B cell (primary cell): ENCODE measurements around the gene MPIG6B. TPM values are rescaled to one million over a fixed set of nuclear protein-coding genes. Genes with fewer than 3 reads are reported as not detected.

ENCODE experiments used
- ATAC-seq: fragments of 200-7000 bp; cut with Tn5 transposase; one replicate; pipeline ENCODE4 v1.10.0; 2021; ENCODE audit warnings: low read depth, mild to moderate bottlenecking, moderate number of reproducible peaks, moderate library complexity
- CTCF ChIA-PET: fragments of 350-600 bp; sonication (Branson Sonifier 250); formaldehyde crosslinking; loops from one replicate; lab custom pipeline; 2021; ENCODE audit warnings: antibody characterized with exemption, inconsistent platforms; lab: Charles Lee
- POLR2A ChIA-PET: fragments of 350-600 bp; sonication (Branson Sonifier 250); formaldehyde crosslinking; loops from one replicate; lab custom pipeline; 2021; ENCODE audit warnings: antibody characterized with exemption; lab: Charles Lee
- DNase-seq: peaks from one replicate; pipeline ENCODE4 v3.0.0; 2013
- H2AFZ ChIP-seq: 2 replicates; pipeline ENCODE4 v1.6.1; 2012; ENCODE audit warnings: mild to moderate bottlenecking, low read depth, low read length; ENCODE audit not compliant: insufficient read depth, poor library complexity, severe bottlenecking
- H3K27ac ChIP-seq, 2 donors: 1 replicate in 1 of 2; 2 replicates in 1 of 2; pipeline ENCODE4 v1.5.1; 2012 to 2013; ENCODE audit warnings: low read length in 2 of 2, mild to moderate bottlenecking in 2 of 2, moderate library complexity in 1 of 2
- H3K27me3 ChIP-seq, 4 experiments: fragments of 200-600 bp in 1 of 4; sonication (generic) in 1 of 4; replicated peaks in 1 of 4; 1 replicate in 2 of 4; 2 replicates in 2 of 4; pipeline versions ENCODE4 v1.6.1 to v1.7.0; 2013 to 2016; ENCODE audit warnings: low read length in 3 of 4, mild to moderate bottlenecking in 2 of 4, mixed read lengths in 1 of 4, moderate library complexity in 1 of 4; ENCODE audit not compliant: insufficient read depth in 4 of 4, control insufficient read depth in 3 of 4; ENCODE audit errors: control extremely low read depth in 1 of 4
- H3K36me3 ChIP-seq, 2 experiments: replicated peaks in 1 of 2; 1 replicate in 1 of 2; 2 replicates in 1 of 2; pipeline versions ENCODE4 v1.6.1 to v1.7.1; 2013; ENCODE audit warnings: low read length in 1 of 2; ENCODE audit not compliant: insufficient read depth in 2 of 2, control insufficient read depth in 1 of 2; ENCODE audit errors: control extremely low read depth in 1 of 2, extremely low read depth in 1 of 2
- H3K4me1 ChIP-seq, 2 donors: fragments of 200-600 bp in 1 of 2; sonication (generic) in 1 of 2; 1 replicate in 1 of 2; 2 replicates in 1 of 2; pipeline versions ENCODE4 v1.5.1 to v1.6.1; 2013 to 2017; ENCODE audit warnings: low read length in 2 of 2; ENCODE audit not compliant: control insufficient read depth in 2 of 2, insufficient read depth in 2 of 2
- H3K4me2 ChIP-seq: replicated peaks from 2 replicates; pipeline ENCODE3; 2012; ENCODE audit warnings: mild to moderate bottlenecking, low read depth, low read length; ENCODE audit not compliant: poor library complexity, severe bottlenecking
- H3K4me3 ChIP-seq, 5 experiments: fragments of 200-600 bp in 1 of 5; sonication (generic) in 1 of 5; 1 replicate in 3 of 5; 2 replicates in 2 of 5; pipeline versions ENCODE4 v1.5.1 to v1.7.0; 2011 to 2016; ENCODE audit warnings: low read length in 4 of 5, mild to moderate bottlenecking in 4 of 5, low read depth in 2 of 5, control low read depth in 1 of 5, moderate library complexity in 1 of 5; ENCODE audit not compliant: insufficient read depth in 1 of 5; ENCODE audit errors: control extremely low read depth in 1 of 5, extremely low read depth in 1 of 5
- H3K79me2 ChIP-seq: fragments of 200-600 bp; sonication (generic); one replicate; pipeline ENCODE4 v1.6.0; 2016; ENCODE audit warnings: low read length; ENCODE audit not compliant: control insufficient read depth, insufficient read depth
- H3K9ac ChIP-seq: fragments of 200-600 bp; sonication (generic); 2 replicates; pipeline ENCODE4 v1.6.1; 2017; ENCODE audit warnings: mild to moderate bottlenecking, low read length, moderate library complexity
- H3K9me3 ChIP-seq, 3 donors: one replicate each; pipeline versions ENCODE4 v1.6.1 to v1.7.1; 2013; ENCODE audit warnings: low read length in 2 of 3; ENCODE audit not compliant: control insufficient read depth in 2 of 3, insufficient read depth in 1 of 3; ENCODE audit errors: control extremely low read depth in 1 of 3
- H4K20me1 ChIP-seq: 2 replicates; pipeline ENCODE4 v1.6.0; 2012; ENCODE audit warnings: mild to moderate bottlenecking, low read length; ENCODE audit not compliant: insufficient read depth, control insufficient read depth, poor library complexity, severe bottlenecking
- H3K27ac Mint-ChIP-seq: one replicate; pipeline ENCODE4 v1.8.0; 2021; ENCODE audit warnings: mixed read lengths
- H3K27me3 Mint-ChIP-seq: one replicate; pipeline ENCODE4 v1.8.0; 2021; ENCODE audit warnings: mixed read lengths
- H3K4me1 Mint-ChIP-seq: one replicate; pipeline ENCODE4 v1.8.0; 2021; ENCODE audit warnings: mixed read lengths
- H3K4me3 Mint-ChIP-seq: one replicate; pipeline ENCODE4 v1.8.0; 2021; ENCODE audit warnings: mixed read lengths
- H3K9me3 Mint-ChIP-seq: one replicate; pipeline ENCODE4 v1.8.0; 2022; ENCODE audit warnings: mixed read lengths; ENCODE audit not compliant: insufficient read depth
- CTCF ChIP-seq: fragments of 200-600 bp; IDR thresholded peaks from one replicate; pipeline ENCODE4 v1.8.0; 2022; ENCODE audit warnings: antibody characterized with exemption, mild to moderate bottlenecking
- EZH2 ChIP-seq: IDR thresholded peaks from 2 replicates; pipeline ENCODE4 v1.6.1; 2012; ENCODE audit warnings: borderline replicate concordance, low read depth, mild to moderate bottlenecking, moderate library complexity, low read length; ENCODE audit not compliant: insufficient read depth, poor library complexity, severe bottlenecking
- WGBS: methylation state at CpG from one replicate; pipeline ENCODE4 v1.1.5; 2013; ENCODE audit warnings: missing lambda C conversion rate; ENCODE audit not compliant: insufficient coverage; 5-methylcytosine and 5-hydroxymethylcytosine counted together
- intact Hi-C: fragments of 100-400 bp; cut with micrococcal nuclease; formaldehyde crosslinking; loops from one replicate; pipeline ENCODE4 v1.10.0; 2022
- polyA plus RNA-seq: library from polyadenylated mRNA; depleted of rRNA; stranded (reverse); fragments of >200 nt; gene quantifications from 2 replicates; pipeline ENCODE4 v1.2.3, GENCODE V29; 2012
- total RNA-seq, 2 donors: library from RNA; stranded (reverse); fragments of 120-200 nt in 1 of 2; gene quantifications; 1 replicate in 1 of 2; 2 replicates in 1 of 2; pipeline versions ENCODE4 v1.2.3 to v1.2.4, GENCODE V29; 2013 to 2022

The MPIG6B gene
- total and polyA plus RNA-seq, 2 donors (not counting 1 experiment from before 2014, with no cell fraction given) = 0.54 to 1.6 TPM

- Histone ChIP-seq H3K27ac (peak overlapping the region; percentile 78 to 82), H3K4me3 (peak overlapping the region; percentile 67 to 94 (median 85)), H3K9ac (peak overlapping the region; percentile 90), H3K9me3 (no peaks in the 10 kb centered on the region), H4K20me1 (peaks cover 15% of the 10 kb centered on the region), H3K27me3 (no peaks in the 10 kb centered on the region), H3K4me2 (peak overlapping the region; percentile 88), H3K79me2 (peaks cover 38% of the 10 kb centered on the region), H2AFZ (peak overlapping the region; percentile 81), H3K36me3 (peaks cover 4 to 57% of the 10 kb centered on the region in 2 experiments), H3K4me1 (peaks cover 49 to 58% of the 10 kb centered on the region in 2 donors)
- Mint-ChIP-seq H3K27ac (peak overlapping the region; percentile 97), H3K9me3 (no peaks in the 10 kb centered on the region), H3K4me1 (peaks cover 72% of the 10 kb centered on the region), H3K27me3 (no peaks in the 10 kb centered on the region), H3K4me3 (peak overlapping the region; percentile 99)
- CTCF ChIA-PET = interaction anchor here (0.6 to 6.3 kb wide), 26 partner anchors 9 to 169 kb away, joined by 3 to 90 read pairs (median 4); partner anchors contain the start of genes ABHD16A, CLIC1, GPANK1 and HSPA1A
- ATAC-seq (peak; percentile 48), DNase-seq (peak; percentile 90)
- TF ChIP-seq EZH2 (no peak), CTCF (peak; percentile 89)
- POLR2A ChIA-PET = interaction anchor here (1.0 to 2.5 kb wide), 9 partner anchors 10 to 168 kb away, joined by 3 to 28 read pairs (median 9); partner anchors contain the start of genes ABHD16A, EHMT2, HSPA1A and HSPA1L
- WGBS = 0% methylated on average over 18 of the region's 29 CpGs
- intact Hi-C loops = loop anchor here (1.0 kb wide), 2 partner anchors 26 to 40 kb away; partner anchors contain the start of gene ABHD16A
Observed at GRCh38 chr6:31729515-31729978, 6.4 kb downstream of the MPIG6B start.
